ENCODE measurements around the gene OR1A2.
"Not testable (repeated sequence)": the region's sequence is repeated elsewhere in the genome, so short reads cannot be mapped to it uniquely, and the experiment has no call there.

Gene OR1A2

GRCh38 chr17:3197219-3197618, at the start of gene OR1A2:
Gene OR1A2, plus strand, starts transcription at chr17:3197519. Its CDS starts 0 bp downstream, at chr17:3197519.
- DNase-seq (ENCODE audit: low read depth) = no peak

GRCh38 chr17:3157218-3157617, 40.1 kb upstream of the OR1A2 start:
- no peak for DNase-seq (ENCODE audit: low read depth)

- DNase-seq (ENCODE audit: low read depth) = no peak
Observed at GRCh38 chr17:3167574-3167973, 29.7 kb upstream of the OR1A2 start.

GRCh38 chr17:3189961-3190360, 7.4 kb upstream of the OR1A2 start:
- no peak for DNase-seq (ENCODE audit: low read depth)

- DNase-seq (ENCODE audit: low read depth) = no peak
Observed at GRCh38 chr17:3207367-3207766, 10.0 kb downstream of the OR1A2 start, which contains the start of gene OR1A1. Gene OR1A1, plus strand, starts transcription at chr17:3207667. Its CDS starts 7,954 bp downstream, at chr17:3215621.

- DNase-seq (ENCODE audit: low read depth) = no peak
Observed at GRCh38 chr17:3208484-3208883, 11.2 kb downstream of the OR1A2 start.

DNA sequence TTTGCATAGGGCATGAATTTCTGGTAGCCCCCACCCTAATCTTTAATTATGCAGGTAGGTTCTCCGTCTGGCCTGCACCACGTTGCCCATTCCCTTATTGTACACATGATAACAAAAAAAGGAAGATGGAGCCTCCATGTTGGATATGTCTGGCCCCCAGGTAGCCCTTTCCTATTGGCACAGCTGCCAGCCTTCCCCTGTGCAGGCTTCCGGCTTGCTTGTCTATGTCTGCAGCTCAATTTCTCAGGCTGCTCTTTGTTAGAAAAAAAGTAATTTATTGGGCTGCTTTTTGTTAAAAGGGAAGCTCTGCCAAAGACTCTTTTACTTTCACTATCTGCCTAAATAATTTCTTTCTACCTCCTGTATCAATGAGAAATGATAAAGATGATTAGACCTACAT, 15.7 kb downstream of the OR1A2 start:
- no peak for DNase-seq (ENCODE audit: low read depth)

DNA sequence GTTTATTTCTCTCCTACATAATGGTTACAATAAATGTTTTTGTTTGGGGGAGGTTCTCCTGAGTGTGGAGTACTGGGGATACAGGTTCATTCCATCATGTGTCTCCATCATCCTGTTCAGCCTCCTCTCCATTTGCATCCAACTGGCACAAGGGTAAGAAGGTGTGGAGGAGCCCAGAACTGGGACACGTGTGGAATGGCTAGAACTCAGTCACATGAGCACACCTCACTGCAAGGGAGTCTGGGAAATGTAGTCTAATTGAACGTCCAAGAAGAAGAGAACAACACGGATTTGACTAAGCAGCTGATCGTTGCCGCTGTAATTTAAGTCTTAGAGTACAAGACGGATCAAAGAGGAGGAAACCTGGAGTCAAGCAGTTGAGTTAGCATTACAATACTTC, 16.3 kb downstream of the OR1A2 start:
- DNase-seq (ENCODE audit: low read depth) = no peak

GRCh38 chr17:3219978-3220377, 22.7 kb downstream of the OR1A2 start:
- DNase-seq (ENCODE audit: low read depth) = not testable (repeated sequence)

DNA sequence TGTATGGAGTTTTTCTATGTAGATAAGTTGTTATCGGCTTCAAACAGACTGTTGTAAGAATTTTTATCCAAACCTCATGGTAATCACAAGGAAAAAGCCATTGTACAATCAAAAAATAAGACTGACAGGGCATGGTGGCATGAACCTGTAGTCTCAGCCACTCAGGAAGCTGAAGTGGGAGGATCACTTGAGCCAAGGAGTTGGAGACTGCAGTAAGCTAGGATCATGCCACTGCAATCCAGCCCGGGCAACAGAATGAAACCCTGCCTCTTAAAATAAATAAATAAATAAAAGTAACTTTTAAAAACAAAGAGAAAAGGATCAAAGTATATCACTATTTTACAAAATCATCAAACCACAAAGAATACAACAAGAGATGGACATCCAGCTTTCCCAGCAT, 24.5 kb downstream of the OR1A2 start:
- no peak for DNase-seq (ENCODE audit: low read depth)

DNA sequence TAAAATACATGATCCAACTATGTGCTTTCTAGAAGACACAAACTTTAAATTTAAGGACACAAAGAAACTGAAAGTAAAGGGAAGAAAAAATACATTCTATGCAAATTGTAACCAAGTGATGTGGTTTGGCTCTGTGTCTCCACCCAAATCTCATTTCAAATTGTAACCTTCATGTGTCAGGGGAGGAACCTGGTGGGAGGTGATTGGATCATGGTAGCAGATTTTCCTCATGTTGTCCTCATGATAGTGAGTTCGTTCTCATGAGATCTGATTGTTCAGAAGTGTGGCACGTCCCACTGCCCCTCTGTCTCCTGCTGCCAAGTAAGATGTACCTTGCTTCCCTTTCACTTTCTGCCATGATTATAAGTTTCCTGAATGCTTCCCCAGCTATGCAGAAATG, 25.2 kb downstream of the OR1A2 start:
- no peak for DNase-seq (ENCODE audit: low read depth)

DNA sequence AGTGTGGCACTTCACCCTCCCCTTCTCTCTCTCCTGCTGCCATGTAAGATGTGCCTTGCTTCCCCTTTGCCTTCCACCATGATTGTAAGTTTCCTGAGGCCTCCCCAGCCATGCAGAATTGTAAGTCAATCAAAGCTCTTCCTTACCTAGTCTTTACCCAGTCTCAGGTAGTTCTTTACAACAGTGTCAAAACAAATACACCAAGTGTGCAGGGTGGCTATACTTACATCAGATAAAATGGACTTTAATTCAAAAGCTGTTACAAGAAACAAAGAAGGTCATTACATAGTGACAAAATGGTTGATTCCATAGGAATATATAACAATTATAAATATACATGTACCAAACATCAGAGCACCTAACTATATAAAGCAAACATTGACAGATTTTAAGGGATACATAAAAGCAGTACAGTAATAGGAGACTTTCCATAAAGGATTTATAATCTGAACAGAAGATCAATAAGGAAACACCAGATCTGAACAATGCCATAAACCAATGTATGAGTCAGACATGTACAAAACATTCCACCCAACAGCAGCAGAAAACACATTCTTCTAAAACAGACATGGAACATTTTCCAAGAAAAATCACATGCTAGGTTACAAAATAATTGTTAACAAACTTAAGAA, 27.5 kb downstream of the OR1A2 start:
- DNase-seq (ENCODE audit: low read depth) = not testable (repeated sequence)

- DNase-seq (ENCODE audit: low read depth) = not testable (repeated sequence)
Observed at GRCh38 chr17:3232300-3232699, 35.0 kb downstream of the OR1A2 start.

- not testable (repeated sequence) for DNase-seq (ENCODE audit: low read depth)
Observed at GRCh38 chr17:3238685-3239084, 41.4 kb downstream of the OR1A2 start.

DNA sequence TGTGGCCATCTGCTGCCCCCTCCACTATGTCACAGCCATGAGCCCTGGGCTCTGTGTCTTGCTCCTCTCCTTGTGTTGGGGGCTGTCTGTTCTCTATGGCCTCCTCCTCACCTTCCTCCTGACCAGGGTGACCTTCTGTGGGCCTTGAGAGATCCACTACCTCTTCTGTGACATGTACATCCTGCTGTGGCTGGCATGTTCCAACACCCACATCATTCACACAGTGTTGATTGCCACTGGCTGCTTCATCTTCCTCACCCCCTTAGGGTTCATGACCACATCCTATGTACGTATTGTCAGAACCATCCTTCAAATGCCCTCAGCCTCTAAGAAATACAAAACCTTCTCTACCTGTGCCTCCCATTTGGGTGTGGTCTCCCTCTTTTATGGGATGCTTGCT, 43.7 kb downstream of the OR1A2 start:
- DNase-seq (ENCODE audit: low read depth) = not testable (repeated sequence)

- not testable (repeated sequence) for DNase-seq (ENCODE audit: low read depth)
Observed at GRCh38 chr17:3244841-3245240, 47.5 kb downstream of the OR1A2 start.

Measured in GM04504 (cell line).